IMR-90 (cell line): Measurements from ENCODE around the gene LPXN. TPM values are rescaled to one million over a fixed set of nuclear protein-coding genes. Genes with fewer than 3 reads are reported as not detected.

ENCODE experiments used
- ATAC-seq: fragments of 200-7000 bp; cut with Tn5 transposase; 2 replicates; pipeline ENCODE4 v1.9.1; 2020; ENCODE audit warnings: low read depth, mild to moderate bottlenecking, moderate library complexity
- BruUV-seq: library from RNA; stranded (reverse); fragments of 400-500 nt; replicated peaks from 2 replicates; lab custom pipeline; 2021; lab: Mats Ljungman, UMichigan
- CTCF ChIA-PET: fragments of 300-600 bp; formaldehyde crosslinking; extraction: SDS; loops from one replicate; lab custom pipeline; 2021; ENCODE audit warnings: antibody characterized with exemption; lab: Yijun Ruan, JAX
- POLR2A ChIA-PET: fragments of 300-600 bp; sonication (Branson Sonifier 250); formaldehyde crosslinking; loops from one replicate; lab custom pipeline; 2022; ENCODE audit warnings: antibody characterized with exemption; ENCODE audit not compliant: unreplicated experiment; lab: Charles Lee
- DNase-seq: peaks from one replicate; pipeline ENCODE4 v3.0.0; 2013
- H2AFZ ChIP-seq: replicated peaks from 2 replicates; pipeline ENCODE3; 2013; ENCODE audit warnings: low read length, mild to moderate bottlenecking; ENCODE audit not compliant: poor library complexity
- H2AK5ac ChIP-seq: 2 replicates; pipeline ENCODE4 v1.6.1; 2013; ENCODE audit warnings: low read depth, low read length, inconsistent platforms
- H2AK9ac ChIP-seq: replicated peaks from 2 replicates; pipeline ENCODE3; 2013; ENCODE audit warnings: mild to moderate bottlenecking, low read depth, low read length, moderate library complexity; ENCODE audit not compliant: poor library complexity
- H2BK120ac ChIP-seq: 2 replicates; pipeline ENCODE4 v1.6.1; 2013; ENCODE audit warnings: low read depth, low read length, inconsistent platforms
- H2BK15ac ChIP-seq: 3 replicates; pipeline ENCODE4 v1.6.1; 2013; ENCODE audit warnings: low read depth, low read length, inconsistent platforms
- H2BK20ac ChIP-seq: 2 replicates; pipeline ENCODE4 v1.6.1; 2013; ENCODE audit warnings: low read depth, mild to moderate bottlenecking, inconsistent platforms, low read length, moderate library complexity
- H2BK5ac ChIP-seq: 2 replicates; pipeline ENCODE4 v1.6.1; 2013; ENCODE audit warnings: mild to moderate bottlenecking, low read depth, low read length, inconsistent platforms; ENCODE audit not compliant: poor library complexity, severe bottlenecking
- H3K14ac ChIP-seq: replicated peaks from 2 replicates; pipeline ENCODE4 v1.6.1; 2013; ENCODE audit warnings: low read depth, low read length, inconsistent platforms
- H3K18ac ChIP-seq: 2 replicates; pipeline ENCODE4 v1.6.1; 2013; ENCODE audit warnings: low read depth, low read length, control low read depth
- H3K23ac ChIP-seq: 2 replicates; pipeline ENCODE4 v1.6.1; 2013; ENCODE audit warnings: low read depth, low read length, inconsistent platforms
- H3K27ac ChIP-seq: 2 replicates; pipeline ENCODE4 v1.5.1; 2013; ENCODE audit warnings: mild to moderate bottlenecking, control low read depth, low read length; ENCODE audit not compliant: insufficient read depth
- H3K27me3 ChIP-seq: 2 replicates; pipeline ENCODE4 v1.6.1; 2013; ENCODE audit warnings: low read length; ENCODE audit not compliant: control insufficient read depth, insufficient read depth
- H3K36me3 ChIP-seq: 2 replicates; pipeline ENCODE4 v1.6.1; 2013; ENCODE audit warnings: low read length, mixed read lengths; ENCODE audit not compliant: control insufficient read depth, insufficient read depth
- H3K4ac ChIP-seq: 2 replicates; pipeline ENCODE4 v1.6.1; 2013; ENCODE audit warnings: low read depth, low read length, inconsistent platforms
- H3K4me1 ChIP-seq: 2 replicates; pipeline ENCODE4 v1.6.1; 2013; ENCODE audit warnings: low read length, mixed read lengths; ENCODE audit not compliant: control insufficient read depth, insufficient read depth
- H3K4me2 ChIP-seq: 2 replicates; pipeline ENCODE4 v1.6.1; 2013; ENCODE audit warnings: low read depth, mild to moderate bottlenecking, control low read depth, low read length, moderate library complexity
- H3K4me3 ChIP-seq: 2 replicates; pipeline ENCODE4 v1.5.1; 2013; ENCODE audit warnings: low read depth, mild to moderate bottlenecking, control low read depth, low read length, moderate library complexity; ENCODE audit not compliant: insufficient read depth
- H3K56ac ChIP-seq: 2 replicates; pipeline ENCODE4 v1.6.1; 2013; ENCODE audit warnings: low read length, inconsistent platforms; ENCODE audit not compliant: insufficient read depth; ENCODE audit errors: extremely low read depth
- H3K79me1 ChIP-seq, 2 experiments: 2 replicates each; pipeline ENCODE4 v1.6.1; 2013; ENCODE audit warnings: low read length in 2 of 2, inconsistent platforms in 1 of 2, low read depth in 1 of 2
- H3K9ac ChIP-seq: 2 replicates; pipeline ENCODE4 v1.6.1; 2013; ENCODE audit warnings: low read depth, low read length, control low read depth
- H3K9me1 ChIP-seq: 2 replicates; pipeline ENCODE4 v1.6.1; 2013; ENCODE audit warnings: low read length, inconsistent platforms; ENCODE audit not compliant: insufficient read depth
- H3K9me3 ChIP-seq: 2 replicates; pipeline ENCODE4 v1.6.1; 2013; ENCODE audit warnings: low read length; ENCODE audit not compliant: control insufficient read depth, insufficient read depth
- H4K20me1 ChIP-seq: 2 replicates; pipeline ENCODE4 v1.6.1; 2013; ENCODE audit warnings: low read length, inconsistent platforms; ENCODE audit not compliant: insufficient read depth
- H4K5ac ChIP-seq: 2 replicates; pipeline ENCODE4 v1.6.1; 2013; ENCODE audit warnings: mild to moderate bottlenecking, low read depth, low read length, control low read depth
- H4K8ac ChIP-seq, 2 experiments: 2 replicates each; pipeline ENCODE4 v1.6.1; 2013; ENCODE audit warnings: low read depth in 2 of 2, low read length in 2 of 2, control low read depth in 1 of 2, inconsistent platforms in 1 of 2
- H4K91ac ChIP-seq: 2 replicates; pipeline ENCODE4 v1.6.1; 2013; ENCODE audit warnings: low read depth, low read length, inconsistent platforms; ENCODE audit not compliant: insufficient read depth
- BHLHE40 ChIP-seq: fragments of 150-350 bp; IDR thresholded peaks from 2 replicates; pipeline ENCODE4 v1.6.1; 2016; ENCODE audit warnings: mild to moderate bottlenecking, low read depth, low read length
- CEBPB ChIP-seq: IDR thresholded peaks from 2 replicates; pipeline ENCODE4 v1.6.1; 2012; ENCODE audit warnings: low read depth, low read length, improper control_type of control experiment
- CHD1 ChIP-seq: IDR thresholded peaks from 2 replicates; pipeline ENCODE4 v1.6.1; 2012; ENCODE audit warnings: low read depth, low read length, improper control_type of control experiment
- FOS ChIP-seq: fragments of 150-350 bp; IDR thresholded peaks from 2 replicates; pipeline ENCODE4 v1.6.1; 2016; ENCODE audit warnings: low read depth, low read length
- MAFK ChIP-seq: IDR thresholded peaks from 2 replicates; pipeline ENCODE4 v1.6.1; 2012; ENCODE audit warnings: low read depth, low read length, improper control_type of control experiment
- MAZ ChIP-seq: IDR thresholded peaks from 2 replicates; pipeline ENCODE4 v1.6.1; 2012; ENCODE audit warnings: low read depth, mild to moderate bottlenecking, low read length, improper control_type of control experiment, moderate library complexity, borderline replicate concordance
- MXI1 ChIP-seq: IDR thresholded peaks from 2 replicates; pipeline ENCODE4 v1.6.1; 2012; ENCODE audit warnings: low read depth, mild to moderate bottlenecking, low read length, moderate library complexity, borderline replicate concordance
- NFE2L2 ChIP-seq: fragments of 150-350 bp; IDR thresholded peaks from 2 replicates; pipeline ENCODE4 v1.6.1; 2016; ENCODE audit warnings: low read depth, mild to moderate bottlenecking, low read length
- POLR2A ChIP-seq: IDR thresholded peaks from 2 replicates; pipeline ENCODE4 v1.6.1; 2012; ENCODE audit warnings: mild to moderate bottlenecking, low read depth, low read length
- RAD21 ChIP-seq: IDR thresholded peaks from 2 replicates; pipeline ENCODE4 v1.6.1; 2012; ENCODE audit warnings: low read length, improper control_type of control experiment
- RCOR1 ChIP-seq: IDR thresholded peaks from 2 replicates; pipeline ENCODE4 v1.6.1; 2012; ENCODE audit warnings: mild to moderate bottlenecking, low read length, improper control_type of control experiment; ENCODE audit not compliant: insufficient replicate concordance
- RFX5 ChIP-seq: IDR thresholded peaks from 2 replicates; pipeline ENCODE4 v1.8.0; 2012; ENCODE audit warnings: low read depth, mild to moderate bottlenecking, low read length, moderate library complexity
- SMC3 ChIP-seq: fragments of 150-350 bp; IDR thresholded peaks from 2 replicates; pipeline ENCODE4 v1.6.1; 2016; ENCODE audit warnings: low read depth, mild to moderate bottlenecking, antibody characterized with exemption, low read length, moderate library complexity
- WGBS, 2 experiments: methylation state at CpG; one replicate each; pipeline versions ENCODE4 v1.1.5 to v1.1.7; 2013; ENCODE audit warnings: missing lambda C conversion rate in 2 of 2; ENCODE audit not compliant: insufficient read length in 1 of 2; ENCODE audit errors: extremely low coverage in 2 of 2; 5-methylcytosine and 5-hydroxymethylcytosine counted together
- dilution Hi-C: fragments of 300-500 bp; cut with HindIII; formaldehyde crosslinking; loops from one replicate; pipeline ENCODE4 v1.14.3; 2018; ENCODE audit warnings: low sequenced_read_pairs; ENCODE audit not compliant: unreplicated experiment
- in situ Hi-C: fragments of 300-500 bp; cut with MboI; formaldehyde crosslinking; loops from 3 replicates; pipeline ENCODE4 v1.14.3; 2019; ENCODE audit warnings: low sequenced_read_pairs, inconsistent platforms, mixed read lengths
- intact Hi-C: fragments of 100-400 bp; cut with micrococcal nuclease; formaldehyde crosslinking; loops from 2 replicates; pipeline ENCODE4 v1.10.0; 2022
- polyA plus RNA-seq, 3 experiments: library from polyadenylated mRNA; depleted of rRNA; stranded (reverse); fragments of >200 nt; gene quantifications; 2 replicates each; pipeline ENCODE4 v1.2.3, GENCODE V29; 2012; ENCODE audit warnings: low replicate concordance in 1 of 3
- total RNA-seq: library from RNA; depleted of rRNA; stranded (reverse); fragments of >200 nt; gene quantifications from 2 replicates; pipeline ENCODE4 v1.2.3, GENCODE V29; 2012
- TF ChIP-seq, protein P1 (sequence below): fragments of 150-350 bp; IDR thresholded peaks from 2 replicates; pipeline ENCODE4 v1.6.1; 2016; ENCODE audit warnings: low read depth, mild to moderate bottlenecking, low read length, moderate library complexity, borderline replicate concordance
- TF ChIP-seq, protein P2 (sequence below): conservative IDR thresholded peaks from 2 replicates; pipeline ENCODE4 v1.5.1; 2012; ENCODE audit warnings: mild to moderate bottlenecking, low read depth, low read length, improper control_type of control experiment

LPXN gene
- total and polyA plus RNA-seq, 2 of the 4 experiments (the other 2 are of a cell fraction): 13.4 to 15.7 TPM

DNA sequence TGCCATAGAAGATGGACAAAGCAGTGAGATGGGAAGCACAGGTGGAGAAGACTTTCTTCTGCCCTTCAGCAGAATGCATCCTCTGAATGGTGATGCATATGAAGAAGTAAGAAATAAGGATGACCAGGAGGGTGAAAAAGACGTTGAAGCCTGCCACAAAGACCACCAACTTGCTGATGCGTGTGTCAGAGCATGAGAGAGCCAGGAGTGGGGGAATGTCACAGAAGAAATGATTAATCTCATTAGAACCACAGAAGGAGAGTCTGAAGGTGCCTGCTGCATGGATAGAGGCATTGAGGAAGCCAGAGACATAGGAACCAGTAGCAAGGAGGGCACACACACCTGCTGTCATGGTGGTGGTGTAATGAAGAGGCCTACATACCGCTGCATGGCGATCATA lies 68.3 kb downstream of the LPXN start:
- DNase-seq (no peak), ATAC-seq (no peak)
- Histone ChIP-seq H3K4ac (peak overlapping the region; percentile 43), H2AK9ac (peak overlapping the region; percentile 30), H3K4me3 (no peak overlapping the region), H2BK20ac (peak overlapping the region; percentile 62), H4K91ac (no peak overlapping the region; the same call in 1 of the 2 replicates), H3K27me3 (no peaks in the 10 kb centered on the region), H3K18ac (peak overlapping the region; percentile 35; the same call in 1 of the 2 replicates), H3K9me1 (peaks cover 2% of the 10 kb centered on the region; the same call in 1 of the 2 replicates), H4K8ac (0 out of 4 replicates have a peak overlapping the region, but pooled peaks have one; percentile 0 to 8), H2AK5ac (peak overlapping the region; percentile 56; the same call in 1 of the 2 replicates), H3K79me1 (no peaks in the 10 kb centered on the region), H2BK15ac (peak overlapping the region; percentile 30; the same call in 2 of the 3 replicates), H3K27ac (no peak overlapping the region), H3K9ac (no peak overlapping the region), H3K14ac (no peak overlapping the region), H3K9me3 (no peaks in the 10 kb centered on the region), H2BK5ac (no peak overlapping the region), H2BK120ac (peak overlapping the region; percentile 65), H3K36me3 (no peaks in the 10 kb centered on the region), H2AFZ (no peak overlapping the region), H3K56ac (no peak overlapping the region), H3K23ac (0 out of 2 replicates have a peak overlapping the region, but pooled peaks have one; percentile 12), H4K20me1 (no peaks in the 10 kb centered on the region), H3K4me2 (no peak overlapping the region), H4K5ac (0 out of 2 replicates have a peak overlapping the region, but pooled peaks have one; percentile 27), H3K4me1 (peaks cover 4% of the 10 kb centered on the region; the same call in 1 of the 2 replicates)
- no TSS peak for BruUV-seq
- intact Hi-C loops: no loop called here
- ChIA-PET POLR2A (no interaction called here), CTCF (no interaction called here)
- WGBS, 2 experiments: 69% methylated on average over 2 of the region's 4 CpGs; no CpG with 5 or more reads in 1 of the 2 experiments
- dilution Hi-C loops: no loop called here
- in situ Hi-C loops: loop anchor here (25.0 kb wide), 1 partner anchor 1020 kb away; no protein-coding TSS in a partner anchor
- no peak for TF ChIP-seq POLR2A
- no peak for TF ChIP-seq FOS
- no peak for TF ChIP-seq RFX5
- no peak for TF ChIP-seq SMC3
- TF ChIP-seq, protein P1, sequence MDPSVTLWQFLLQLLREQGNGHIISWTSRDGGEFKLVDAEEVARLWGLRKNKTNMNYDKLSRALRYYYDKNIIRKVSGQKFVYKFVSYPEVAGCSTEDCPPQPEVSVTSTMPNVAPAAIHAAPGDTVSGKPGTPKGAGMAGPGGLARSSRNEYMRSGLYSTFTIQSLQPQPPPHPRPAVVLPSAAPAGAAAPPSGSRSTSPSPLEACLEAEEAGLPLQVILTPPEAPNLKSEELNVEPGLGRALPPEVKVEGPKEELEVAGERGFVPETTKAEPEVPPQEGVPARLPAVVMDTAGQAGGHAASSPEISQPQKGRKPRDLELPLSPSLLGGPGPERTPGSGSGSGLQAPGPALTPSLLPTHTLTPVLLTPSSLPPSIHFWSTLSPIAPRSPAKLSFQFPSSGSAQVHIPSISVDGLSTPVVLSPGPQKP: no peak
- no peak for TF ChIP-seq BHLHE40
- TF ChIP-seq RCOR1: no peak
- no peak for TF ChIP-seq RAD21
- TF ChIP-seq MAZ: no peak
- TF ChIP-seq MAFK: no peak
- TF ChIP-seq, protein P2, sequence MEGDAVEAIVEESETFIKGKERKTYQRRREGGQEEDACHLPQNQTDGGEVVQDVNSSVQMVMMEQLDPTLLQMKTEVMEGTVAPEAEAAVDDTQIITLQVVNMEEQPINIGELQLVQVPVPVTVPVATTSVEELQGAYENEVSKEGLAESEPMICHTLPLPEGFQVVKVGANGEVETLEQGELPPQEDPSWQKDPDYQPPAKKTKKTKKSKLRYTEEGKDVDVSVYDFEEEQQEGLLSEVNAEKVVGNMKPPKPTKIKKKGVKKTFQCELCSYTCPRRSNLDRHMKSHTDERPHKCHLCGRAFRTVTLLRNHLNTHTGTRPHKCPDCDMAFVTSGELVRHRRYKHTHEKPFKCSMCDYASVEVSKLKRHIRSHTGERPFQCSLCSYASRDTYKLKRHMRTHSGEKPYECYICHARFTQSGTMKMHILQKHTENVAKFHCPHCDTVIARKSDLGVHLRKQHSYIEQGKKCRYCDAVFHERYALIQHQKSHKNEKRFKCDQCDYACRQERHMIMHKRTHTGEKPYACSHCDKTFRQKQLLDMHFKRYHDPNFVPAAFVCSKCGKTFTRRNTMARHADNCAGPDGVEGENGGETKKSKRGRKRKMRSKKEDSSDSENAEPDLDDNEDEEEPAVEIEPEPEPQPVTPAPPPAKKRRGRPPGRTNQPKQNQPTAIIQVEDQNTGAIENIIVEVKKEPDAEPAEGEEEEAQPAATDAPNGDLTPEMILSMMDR: no peak
- TF ChIP-seq CEBPB: no peak
- TF ChIP-seq CHD1: no peak
- no peak for TF ChIP-seq NFE2L2
- no peak for TF ChIP-seq MXI1
